NCI-H2227 (cell line): Measurements from ENCODE around the gene CCDC149.
A peak's percentile ranks its signal among the peaks of the same experiment; 100 is the strongest.

Experiments used
- DNase-seq: peaks from one replicate; lab custom pipeline; 2025; ENCODE audit not compliant: unreplicated experiment; lab: John Stamatoyannopoulos, UW

The CCDC149 gene

GRCh38 chr4:24805566-24805965 lies 107.3 kb downstream of the CCDC149 start:
- no peak for DNase-seq

GRCh38 chr4:24805067-24805466 lies 107.8 kb downstream of the CCDC149 start:
- DNase-seq = no peak

- no peak for DNase-seq
Measured at GRCh38 chr4:24802648-24803047, 110.2 kb downstream of the CCDC149 start.

- no peak for DNase-seq
Measured at GRCh38 chr4:24801136-24801855, 111.5 kb downstream of the CCDC149 start.

GRCh38 chr4:24800325-24800895 lies 112.4 kb downstream of the CCDC149 start:
- DNase-seq = no peak

GRCh38 chr4:24799544-24800324 lies 113.1 kb downstream of the CCDC149 start:
- no peak for DNase-seq

- DNase-seq = no peak
Measured at GRCh38 chr4:24799196-24799543, 113.7 kb downstream of the CCDC149 start.

- DNase-seq = no peak
Measured at GRCh38 chr4:24798036-24798610, 114.7 kb downstream of the CCDC149 start.

GRCh38 chr4:24796620-24797019 lies 116.2 kb downstream of the CCDC149 start:
- no peak for DNase-seq

- no peak for DNase-seq
Measured at GRCh38 chr4:24795666-24796381, 117.0 kb downstream of the CCDC149 start.

GRCh38 chr4:24794916-24795665 lies 117.8 kb downstream of the CCDC149 start, which contains the start of gene SOD3:
Gene SOD3, plus strand, starts transcription at chr4:24795573. Its CDS starts 3,949 bp downstream, at chr4:24799522.
- DNase-seq = peak; percentile 30

GRCh38 chr4:24794480-24794879 lies 118.4 kb downstream of the CCDC149 start:
- DNase-seq = no peak

- DNase-seq = no peak
Measured at GRCh38 chr4:24794051-24794450, 118.8 kb downstream of the CCDC149 start.

GRCh38 chr4:24793219-24794005 lies 119.4 kb downstream of the CCDC149 start:
- DNase-seq = peak; percentile 0

GRCh38 chr4:24792552-24792951 lies 120.3 kb downstream of the CCDC149 start:
- DNase-seq = no peak

GRCh38 chr4:24791043-24791442 lies 121.8 kb downstream of the CCDC149 start:
- no peak for DNase-seq

- DNase-seq = no peak
Measured at GRCh38 chr4:24783506-24783905, 129.3 kb downstream of the CCDC149 start.

- no peak for DNase-seq
Measured at GRCh38 chr4:24781999-24782745, 130.7 kb downstream of the CCDC149 start.
